Left cardiac atrium (tissue), 4 donors: ENCODE measurements around the gene TTLL4. TPM values are rescaled to one million over a fixed set of nuclear protein-coding genes. Genes with fewer than 3 reads are reported as not detected.

Experiments used
- ATAC-seq, 2 donors: fragments of 200-7000 bp; cut with Tn5 transposase; one replicate each; pipeline ENCODE4 v1.9.1; 2020; ENCODE audit warnings: mild to moderate bottlenecking in 2 of 2, moderate library complexity in 2 of 2
- DNase-seq: peaks from one replicate; pipeline ENCODE4 v3.0.0-alpha.2; 2020
- intact Hi-C, 2 donors: fragments of 100-400 bp; cut with DNase I; formaldehyde crosslinking; loops; one replicate each; pipeline versions ENCODE4 v1.14.1 to v1.15.1; 2022 to 2023
- total RNA-seq, 2 donors: library from RNA; stranded (reverse); fragmentation: NEBNext Ultra II Directional; extraction: Animal tissue kit (Norgen Biotek cat#: 25700); gene quantifications; one replicate each; pipeline ENCODE4 v1.2.1, GENCODE V29; 2021
- donor health status: DM: no; HTN: yes; CAD: no.
- donor health status: DM: no; HTN: yes; CAD: no; lungs with severe emphysema.
- donor health status: DM: yes; HTN: yes; CAD: no.
- donor health status: Dilated cardiomyopathy.

The TTLL4 gene
- total RNA-seq, 2 donors from 2014 or later: 8.0 to 12.3 TPM

GRCh38 chr2:218773881-218774280, 63.2 kb downstream of the TTLL4 start:
- ATAC-seq (no peak), DNase-seq (no peak)
- intact Hi-C loops: no loop called here

DNA sequence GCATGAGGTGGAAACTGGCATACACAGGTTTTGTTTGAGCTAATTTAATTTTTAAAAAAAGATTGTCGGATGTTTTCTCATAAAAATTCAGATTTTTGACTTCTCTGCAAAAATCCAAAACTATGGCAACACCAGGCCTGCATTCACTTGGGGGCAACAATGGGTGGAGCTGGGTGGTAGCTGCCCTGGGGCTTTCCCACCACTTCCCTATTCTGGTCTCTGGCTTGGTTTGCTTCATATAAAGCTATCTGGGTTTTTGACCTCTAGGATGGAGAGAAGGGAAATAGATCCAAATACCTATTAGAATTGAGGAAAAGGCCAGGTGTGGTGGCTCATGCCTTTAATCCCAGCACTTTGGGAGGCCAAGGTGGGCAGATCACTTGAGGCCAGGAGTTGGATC, 65.9 kb downstream of the TTLL4 start:
- no peak for DNase-seq
- ATAC-seq: no peak
- intact Hi-C loops: no loop called here

DNA sequence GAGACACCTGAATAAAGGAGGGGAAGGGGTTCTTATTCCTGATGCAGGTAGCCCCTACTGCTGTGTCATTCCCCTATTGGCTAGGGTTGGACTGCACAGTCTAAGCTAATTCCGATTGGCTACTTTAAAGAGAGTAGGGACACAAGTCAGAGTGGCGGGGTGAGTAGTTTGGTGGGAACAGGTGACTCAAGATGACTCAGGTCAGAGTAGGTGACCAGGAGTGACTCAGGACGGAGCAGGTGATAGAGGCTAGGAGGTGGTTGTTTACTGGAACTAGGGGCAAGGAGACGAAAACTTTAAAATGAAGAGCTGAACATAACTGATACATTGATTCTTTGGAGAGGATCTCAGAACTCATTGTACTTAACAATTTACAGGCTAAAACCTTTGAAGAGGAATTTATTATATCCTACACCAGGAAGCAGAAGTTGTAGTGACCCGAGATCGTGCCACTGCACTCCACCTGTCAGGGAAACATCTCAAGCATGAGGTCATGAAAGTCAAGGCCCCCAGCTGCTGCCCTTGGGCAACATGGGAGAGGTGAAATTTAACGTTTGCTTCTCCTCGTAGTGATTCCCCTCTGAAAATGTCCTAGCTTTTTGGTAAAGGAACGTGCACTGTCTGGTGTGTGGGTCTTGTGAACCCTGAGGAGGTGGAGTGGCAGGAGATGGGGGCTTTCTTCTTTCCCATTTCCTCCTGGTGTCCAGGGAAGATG, 66.8 kb downstream of the TTLL4 start:
- intact Hi-C loops: no loop called here
- DNase-seq: no peak
- ATAC-seq: no peak

DNA sequence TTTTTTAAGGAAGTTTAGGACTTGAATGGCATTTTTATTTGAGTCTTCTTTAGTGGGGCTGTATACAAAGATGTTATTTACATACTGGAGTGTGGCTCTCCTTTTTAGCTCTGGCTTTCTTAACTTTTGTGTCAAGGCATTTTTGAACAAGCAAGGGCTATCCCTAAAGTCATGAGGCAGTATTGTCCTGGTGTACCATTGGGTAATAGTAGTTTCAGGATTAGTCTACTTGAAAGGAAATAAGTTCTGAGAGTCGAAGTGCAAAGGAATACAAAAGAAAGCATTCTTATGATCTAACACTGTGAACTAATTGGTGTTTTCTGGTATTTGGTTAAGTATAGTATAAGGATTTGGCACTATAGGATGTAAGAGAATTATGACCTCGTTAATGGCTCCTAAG, 69.4 kb downstream of the TTLL4 start:
- intact Hi-C loops: no loop called here
- ATAC-seq: no peak

GRCh38 chr2:218780851-218781690, 70.4 kb downstream of the TTLL4 start:
- ATAC-seq: peak in 1 of 2 donors; percentile 36
- DNase-seq: no peak
- intact Hi-C loops: no loop called here

More for the DNA sequence above, 69.4 kb downstream of the TTLL4 start:
- DNase-seq: no peak

DNA sequence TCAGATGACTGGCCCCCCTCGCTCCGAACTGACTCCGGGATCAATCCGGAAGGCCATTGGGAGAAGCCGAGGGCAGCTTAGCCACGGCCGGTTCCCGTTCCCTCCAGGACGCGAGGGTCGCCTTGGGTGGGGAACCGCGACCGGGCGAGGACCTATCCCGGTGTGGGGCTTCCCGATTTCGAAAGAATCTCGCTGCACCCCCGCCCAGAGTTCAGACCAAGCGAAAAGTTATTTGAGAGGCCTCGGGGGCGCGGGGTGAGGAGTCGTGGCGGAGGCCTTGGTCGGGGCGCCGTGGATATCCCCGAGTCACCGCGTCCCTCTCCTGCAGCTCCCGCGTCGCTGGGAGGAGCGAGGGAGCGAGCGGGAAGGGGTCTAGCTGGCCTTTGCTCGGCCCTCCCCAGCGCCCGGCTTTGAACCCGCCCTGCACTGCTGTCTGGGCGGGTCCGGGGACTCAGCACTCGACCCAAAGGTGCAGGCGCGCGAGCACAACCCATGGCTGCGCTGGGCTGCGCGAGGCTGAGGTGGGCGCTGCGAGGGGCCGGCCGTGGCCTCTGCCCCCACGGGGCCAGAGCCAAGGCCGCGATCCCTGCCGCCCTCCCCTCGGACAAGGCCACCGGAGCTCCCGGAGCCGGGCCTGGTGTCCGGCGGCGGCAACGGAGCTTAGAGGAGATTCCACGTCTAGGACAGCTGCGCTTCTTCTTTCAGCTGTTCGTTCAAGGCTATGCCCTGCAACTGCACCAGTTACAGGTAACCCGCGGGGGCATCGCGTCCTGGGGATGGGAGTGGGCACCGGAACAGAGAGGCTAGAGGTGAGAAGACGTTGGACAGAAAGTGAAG, 71.3 kb downstream of the TTLL4 start, which contains the start of gene CYP27A1:
Gene CYP27A1 (plus strand): TSS at position 457 of the 837 bp plus-strand sequence. CDS start 36 bp downstream, at position 493.
- DNase-seq (peak; percentile 61), ATAC-seq (peak; percentile 87 to 94)
- intact Hi-C loops: no loop called here

DNA sequence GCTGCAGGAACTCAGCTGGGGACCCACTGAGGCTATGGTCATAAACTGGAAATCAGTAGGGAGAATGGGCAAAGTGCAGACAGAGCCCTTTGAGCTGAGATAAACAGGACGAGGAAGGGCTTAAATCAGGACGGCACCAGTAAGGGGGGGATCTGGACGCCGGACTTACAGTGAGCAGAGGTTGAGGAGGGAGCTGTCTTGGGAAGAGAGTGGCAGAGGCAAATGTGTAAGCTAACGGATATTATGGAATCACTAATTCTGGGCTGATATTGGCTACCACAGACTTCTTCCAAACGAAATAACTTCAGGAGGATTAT, 71.9 kb downstream of the TTLL4 start:
- DNase-seq (no peak), ATAC-seq (peak; percentile 36 to 45)
- intact Hi-C loops: no loop called here

DNA sequence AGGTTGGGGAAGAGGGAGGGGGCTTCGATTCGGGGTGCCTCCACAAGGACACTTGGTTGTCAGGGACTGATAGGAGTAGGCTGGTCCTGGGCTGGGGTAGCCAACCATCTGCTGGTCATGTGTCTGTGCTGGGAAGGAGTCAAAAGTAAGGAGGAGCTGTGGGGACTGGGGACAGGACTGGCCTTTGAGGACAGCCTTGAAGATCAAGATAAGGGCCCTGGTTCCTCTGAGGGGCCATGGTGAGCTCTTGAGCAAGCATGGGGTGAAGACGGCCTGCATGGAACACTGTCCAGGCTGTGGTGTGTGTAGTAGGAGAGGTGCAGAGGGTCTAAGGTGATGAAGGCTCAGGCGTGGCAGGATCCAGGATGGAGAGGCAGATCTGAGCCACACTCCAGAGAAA, 73.1 kb downstream of the TTLL4 start:
- ATAC-seq (no peak), DNase-seq (no peak)
- intact Hi-C loops: no loop called here

GRCh38 chr2:218785103-218785502, 74.5 kb downstream of the TTLL4 start:
- DNase-seq: no peak
- ATAC-seq: no peak
- intact Hi-C loops: no loop called here

DNA sequence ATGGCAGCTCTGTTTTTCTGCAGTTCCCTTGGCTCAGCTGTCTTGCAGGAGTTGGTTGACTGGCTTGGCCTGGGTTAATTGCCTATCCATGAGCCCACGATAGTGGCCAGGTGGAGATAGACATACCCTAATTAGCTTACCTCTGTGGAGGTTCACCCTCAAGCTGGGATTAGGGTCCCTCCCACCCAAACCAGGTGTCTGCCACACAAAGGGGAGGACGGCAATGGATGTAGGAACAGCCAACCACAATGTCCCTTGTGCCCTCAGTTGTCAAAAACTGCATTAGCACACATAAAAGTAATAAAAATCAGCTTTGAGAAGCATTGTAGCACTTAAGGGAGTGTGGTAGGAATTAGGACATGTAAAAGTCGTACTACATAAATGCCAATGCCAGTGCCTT, 75.5 kb downstream of the TTLL4 start:
- DNase-seq (no peak), ATAC-seq (no peak)
- intact Hi-C loops: no loop called here

- intact Hi-C loops: no loop called here
- ATAC-seq (peak; percentile 27 to 81), DNase-seq (no peak)
Observed at GRCh38 chr2:218788529-218789255, 78.1 kb downstream of the TTLL4 start.

DNA sequence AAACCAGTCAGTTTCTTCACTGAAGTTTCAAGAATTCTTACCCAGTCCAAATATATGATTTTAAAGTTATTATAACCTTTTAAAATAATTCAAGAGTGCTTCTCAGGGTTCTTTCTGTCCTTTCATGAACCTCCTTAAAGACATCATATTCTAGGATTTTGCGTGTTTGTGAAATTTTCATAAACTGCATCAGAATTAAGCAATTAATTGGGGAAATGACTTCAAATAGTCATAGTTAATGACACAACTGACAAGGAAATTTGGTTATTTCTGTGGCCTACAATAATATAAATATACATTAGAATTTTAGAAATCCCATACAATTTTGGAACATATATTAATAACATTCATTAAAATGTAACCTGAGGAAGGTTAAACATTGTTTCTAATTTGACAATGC, 81.8 kb downstream of the TTLL4 start:
- DNase-seq: no peak
- ATAC-seq: no peak
- intact Hi-C loops: no loop called here

- no peak for ATAC-seq
- DNase-seq: no peak
- intact Hi-C loops: no loop called here
Observed at GRCh38 chr2:218796691-218797090, 86.1 kb downstream of the TTLL4 start.

GRCh38 chr2:218798767-218799504, 88.3 kb downstream of the TTLL4 start:
- ATAC-seq: no peak
- DNase-seq: no peak
- intact Hi-C loops: no loop called here

- DNase-seq (no peak), ATAC-seq (peak in 1 of 2 donors; percentile 35)
- intact Hi-C loops: no loop called here
Observed at GRCh38 chr2:218799990-218800389, 89.4 kb downstream of the TTLL4 start.

DNA sequence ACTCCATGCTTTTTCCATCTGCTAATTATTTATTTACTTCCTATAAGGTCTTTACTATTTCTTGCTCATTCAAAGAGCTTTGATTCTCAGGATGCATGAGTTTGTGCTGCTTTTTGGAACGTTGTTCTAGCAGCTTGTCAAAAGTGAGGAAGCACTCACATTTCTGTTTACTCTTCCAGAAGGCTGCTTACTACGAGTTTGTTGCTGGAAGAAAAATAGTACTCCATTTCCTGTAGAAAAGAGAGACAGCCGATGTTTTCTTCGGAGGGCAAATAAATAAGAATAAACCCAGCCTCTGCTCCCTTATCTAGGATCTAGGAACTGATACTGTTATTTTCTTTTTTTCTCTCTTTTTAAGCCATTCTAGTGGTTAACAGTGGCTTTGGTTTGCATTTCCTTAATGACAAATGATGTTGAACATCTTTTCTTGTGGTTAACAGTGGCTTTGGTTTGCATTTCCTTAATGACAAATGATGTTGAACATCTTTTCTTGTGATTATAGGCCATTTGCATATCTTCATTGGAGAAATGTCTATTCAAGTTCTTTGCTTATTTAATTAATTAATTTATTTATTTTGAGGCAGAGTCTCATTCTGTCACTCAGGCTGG, 91.9 kb downstream of the TTLL4 start:
- intact Hi-C loops: no loop called here
- no peak for ATAC-seq
- DNase-seq: no peak

DNA sequence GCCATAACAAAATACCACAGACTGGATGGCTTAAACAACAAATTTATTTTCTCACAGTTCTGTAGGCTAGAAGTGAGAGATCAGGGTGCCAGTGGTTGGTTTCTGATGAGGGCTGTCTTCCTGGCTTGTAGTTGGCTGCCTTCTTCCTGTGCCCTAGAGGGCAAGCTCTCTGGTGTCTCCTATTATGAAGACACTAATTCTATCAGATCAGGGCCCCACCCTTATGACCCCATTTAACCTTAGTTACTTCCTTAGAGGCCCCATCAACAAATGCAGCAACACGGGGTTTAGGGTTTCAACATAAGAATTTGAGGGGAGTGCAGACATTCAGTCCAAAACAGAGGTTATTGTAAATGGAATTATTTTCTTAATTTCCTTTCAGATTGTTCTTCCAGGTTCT, 94.2 kb downstream of the TTLL4 start:
- intact Hi-C loops: no loop called here
- ATAC-seq (no peak), DNase-seq (no peak)
